Measurements from ENCODE around the gene ALDH1L1.

The ALDH1L1 gene

GRCh38 chr3:126180477-126181397, at the start of gene ALDH1L1:
Gene ALDH1L1 (minus strand): TSS chr3:126180586. CDS start chr3:126160979, 19,607 bp downstream.
- DNase-seq (ENCODE audit: low read depth): peak; percentile 3
- TF ChIP-seq, protein P1, sequence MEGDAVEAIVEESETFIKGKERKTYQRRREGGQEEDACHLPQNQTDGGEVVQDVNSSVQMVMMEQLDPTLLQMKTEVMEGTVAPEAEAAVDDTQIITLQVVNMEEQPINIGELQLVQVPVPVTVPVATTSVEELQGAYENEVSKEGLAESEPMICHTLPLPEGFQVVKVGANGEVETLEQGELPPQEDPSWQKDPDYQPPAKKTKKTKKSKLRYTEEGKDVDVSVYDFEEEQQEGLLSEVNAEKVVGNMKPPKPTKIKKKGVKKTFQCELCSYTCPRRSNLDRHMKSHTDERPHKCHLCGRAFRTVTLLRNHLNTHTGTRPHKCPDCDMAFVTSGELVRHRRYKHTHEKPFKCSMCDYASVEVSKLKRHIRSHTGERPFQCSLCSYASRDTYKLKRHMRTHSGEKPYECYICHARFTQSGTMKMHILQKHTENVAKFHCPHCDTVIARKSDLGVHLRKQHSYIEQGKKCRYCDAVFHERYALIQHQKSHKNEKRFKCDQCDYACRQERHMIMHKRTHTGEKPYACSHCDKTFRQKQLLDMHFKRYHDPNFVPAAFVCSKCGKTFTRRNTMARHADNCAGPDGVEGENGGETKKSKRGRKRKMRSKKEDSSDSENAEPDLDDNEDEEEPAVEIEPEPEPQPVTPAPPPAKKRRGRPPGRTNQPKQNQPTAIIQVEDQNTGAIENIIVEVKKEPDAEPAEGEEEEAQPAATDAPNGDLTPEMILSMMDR (conservative IDR thresholded peaks at IDR 0.05; ENCODE audit: low read length): no peak
- H3K4me3 ChIP-seq (ENCODE audit: low read length): peak within 1 kb of the TSS; percentile 41

GRCh38 chr3:126226374-126226773, 46.0 kb upstream of the ALDH1L1 start:
- DNase-seq (ENCODE audit: low read depth): no peak
- no peak overlapping the region for H3K4me3 ChIP-seq (ENCODE audit: low read length)
- TF ChIP-seq, protein P1 (conservative IDR thresholded peaks at IDR 0.05; ENCODE audit: low read length): no peak

DNA sequence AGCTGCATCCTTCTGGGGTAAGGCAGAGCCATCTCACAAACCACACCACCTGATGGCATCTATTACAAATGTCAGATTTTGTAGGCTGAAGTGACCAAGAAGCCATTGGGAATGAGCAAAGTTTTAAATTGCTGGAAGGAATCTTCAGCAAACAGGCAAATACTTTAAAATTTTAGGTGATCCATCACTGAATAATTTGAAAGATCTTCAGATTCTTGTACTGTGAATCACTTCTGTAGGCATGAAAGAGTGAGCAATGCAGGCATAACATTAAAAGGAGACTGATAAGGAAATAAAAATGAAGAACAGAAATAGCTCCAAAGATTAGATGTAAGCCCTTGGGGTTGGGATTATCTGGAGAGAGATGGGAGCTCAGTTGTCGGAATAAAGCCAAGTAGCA, 36.0 kb upstream of the ALDH1L1 start:
- peak; percentile 58 for DNase-seq (ENCODE audit: low read depth)
- TF ChIP-seq, protein P1 (conservative IDR thresholded peaks at IDR 0.05; ENCODE audit: low read length): no peak
- no peak overlapping the region for H3K4me3 ChIP-seq (ENCODE audit: low read length)

- DNase-seq (ENCODE audit: low read depth): peak; percentile 7
- TF ChIP-seq, protein P1 (conservative IDR thresholded peaks at IDR 0.05; ENCODE audit: low read length): no peak
- H3K4me3 ChIP-seq (ENCODE audit: low read length): peak overlapping the region; percentile 45
These were observed 33.1 kb upstream of the ALDH1L1 start for GRCh38 chr3:126213379-126214028.

GRCh38 chr3:126212620-126213378, 32.4 kb upstream of the ALDH1L1 start:
- TF ChIP-seq, protein P1 (conservative IDR thresholded peaks at IDR 0.05; ENCODE audit: low read length): no peak; the same call in 1 of the 2 replicates
- peak; percentile 46 for DNase-seq (ENCODE audit: low read depth)
- H3K4me3 ChIP-seq (ENCODE audit: low read length): peak overlapping the region; percentile 45

- DNase-seq (ENCODE audit: low read depth): no peak
- TF ChIP-seq, protein P1 (conservative IDR thresholded peaks at IDR 0.05; ENCODE audit: low read length): no peak; the same call in 1 of the 2 replicates
- no peak overlapping the region for H3K4me3 ChIP-seq (ENCODE audit: low read length)
These were observed 31.8 kb upstream of the ALDH1L1 start for GRCh38 chr3:126212250-126212619.
